ENCODE data around the gene WDR45. TPM values are rescaled to one million over a fixed set of nuclear protein-coding genes. Genes with fewer than 3 reads are reported as not detected.

WDR45 gene
- total RNA-seq, 1 experiment from 2014 or later: 49.3 TPM

DNA sequence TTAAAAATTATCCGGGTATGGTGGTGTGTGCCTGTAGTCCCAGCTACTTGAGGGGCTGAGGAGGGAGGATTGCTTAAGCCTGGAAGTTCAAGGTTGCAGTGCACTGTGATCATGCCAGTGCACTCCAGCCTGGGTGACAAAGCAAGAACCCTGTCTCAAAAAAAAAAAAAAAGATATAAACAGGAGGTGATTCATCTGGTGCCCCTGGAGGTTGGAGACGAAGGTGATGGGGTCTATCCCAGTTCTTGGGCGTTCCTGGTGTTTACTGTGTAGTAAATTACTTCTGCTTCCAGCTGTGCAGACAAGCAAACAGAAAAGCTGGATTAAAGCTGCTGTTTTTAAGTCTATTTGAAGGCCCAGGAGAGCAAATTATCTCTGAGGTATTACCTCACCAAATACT lies 23.9 kb upstream of the WDR45 start:
- no peaks in the 10 kb centered on the region for H3K27me3 ChIP-seq (ENCODE audit: control insufficient read depth, insufficient read depth, low read length)
- no peaks in the 10 kb centered on the region for H3K36me3 ChIP-seq (ENCODE audit: control insufficient read depth, insufficient read depth, low read length)
- ATAC-seq: no peak
- intact Hi-C loops (cut with micrococcal nuclease; ENCODE audit: unreplicated experiment) (no loop called here), in situ Hi-C loops (cut with HindIII; ENCODE audit: low pct_unique_long_range_greater_than_20kb, low sequenced_read_pairs) (no loop called here)
- BruUV-seq (replicated peaks): no TSS peak
- ChIA-PET CTCF (interaction anchor here (0.7 kb wide), 1 partner anchor 144 kb away, joined by 3 read pairs; no protein-coding TSS in a partner anchor), POLR2A (no interaction called here)
- no peak for TF ChIP-seq POLR2AphosphoS5 (IDR thresholded peaks at IDR 0.05; ENCODE audit: low read depth, low read length)
- no peak for TF ChIP-seq SIN3A (IDR thresholded peaks at IDR 0.05; ENCODE audit: borderline replicate concordance, insufficient read depth, low read depth, low read length)
- no peak for TF ChIP-seq CTCF (IDR thresholded peaks at IDR 0.05)
- no peak for TF ChIP-seq REST (IDR thresholded peaks at IDR 0.05; ENCODE audit: insufficient read depth in 1 of 2, low read depth in 2 of 2, low read length in 1 of 2)
- TF ChIP-seq TCF7L2 (IDR thresholded peaks at IDR 0.05; ENCODE audit: low read depth, low read length): no peak
- H3K9me3 ChIP-seq (ENCODE audit: control insufficient read depth, insufficient read depth, low read depth, low read length): no peaks in the 10 kb centered on the region
- H3K27ac ChIP-seq (ENCODE audit: low read length): no peak overlapping the region
- no peak overlapping the region for H3K4me3 ChIP-seq (ENCODE audit: low read depth in 2 of 2, low read length in 2 of 2)
- peaks cover 4% of the 10 kb centered on the region; the same call in 1 of the 2 replicates for H3K4me1 ChIP-seq (ENCODE audit: control insufficient read depth, insufficient read depth, low read length)
- DNase-seq (ENCODE audit: low read depth, low spot score): no peak

DNA sequence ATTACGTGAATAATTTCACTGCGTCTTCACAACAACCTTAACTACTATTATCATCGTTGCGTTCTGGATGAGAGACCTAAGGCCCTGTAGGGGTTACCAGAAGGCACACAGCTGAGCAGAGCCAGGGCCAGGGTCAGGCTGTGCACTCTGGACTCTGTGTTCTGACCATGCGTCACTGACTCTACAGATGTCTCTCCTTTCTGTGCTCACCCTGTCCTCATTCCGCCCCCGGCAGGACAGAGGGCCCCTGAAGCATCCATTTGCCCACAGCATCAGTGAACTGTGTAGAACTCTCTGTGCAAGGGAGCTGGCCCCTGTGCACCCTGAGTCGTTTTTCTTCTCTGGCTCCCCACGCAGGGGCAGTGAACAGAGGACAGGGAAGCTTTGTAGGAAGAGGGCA lies 22.5 kb upstream of the WDR45 start:
- ATAC-seq (no peak), DNase-seq (ENCODE audit: low read depth, low spot score) (no peak)
- Histone ChIP-seq H3K4me1 (ENCODE audit: control insufficient read depth, insufficient read depth, low read length) (peaks cover 4% of the 10 kb centered on the region; the same call in 1 of the 2 replicates), H3K27ac (ENCODE audit: low read length) (peak overlapping the region; percentile 84; the same call in 1 of the 2 replicates), H3K36me3 (ENCODE audit: control insufficient read depth, insufficient read depth, low read length) (no peaks in the 10 kb centered on the region), H3K4me3 (ENCODE audit: low read depth in 2 of 2, low read length in 2 of 2) (no peak overlapping the region), H3K27me3 (ENCODE audit: control insufficient read depth, insufficient read depth, low read length) (no peaks in the 10 kb centered on the region), H3K9me3 (ENCODE audit: control insufficient read depth, insufficient read depth, low read depth, low read length) (no peaks in the 10 kb centered on the region)
- no peak for TF ChIP-seq CTCF (IDR thresholded peaks at IDR 0.05)
- TF ChIP-seq REST (IDR thresholded peaks at IDR 0.05; ENCODE audit: insufficient read depth in 1 of 2, low read depth in 2 of 2, low read length in 1 of 2): no peak
- TF ChIP-seq TCF7L2 (IDR thresholded peaks at IDR 0.05; ENCODE audit: low read depth, low read length): no peak
- TF ChIP-seq POLR2AphosphoS5 (IDR thresholded peaks at IDR 0.05; ENCODE audit: low read depth, low read length): no peak
- TF ChIP-seq SIN3A (IDR thresholded peaks at IDR 0.05; ENCODE audit: borderline replicate concordance, insufficient read depth, low read depth, low read length): no peak
- in situ Hi-C loops (cut with HindIII; ENCODE audit: low pct_unique_long_range_greater_than_20kb, low sequenced_read_pairs) (no loop called here), intact Hi-C loops (cut with micrococcal nuclease; ENCODE audit: unreplicated experiment) (no loop called here)
- CTCF ChIA-PET: no interaction called here
- BruUV-seq (replicated peaks): no TSS peak
- POLR2A ChIA-PET: no interaction called here
